ENCODE data around the gene MCTP1.
A peak's percentile ranks its signal among the peaks of the same experiment; 100 is the strongest.
"Not testable (repeated sequence)": the region's sequence is repeated elsewhere in the genome, so short reads cannot be mapped to it uniquely, and the experiment has no call there.

Gene MCTP1

DNA sequence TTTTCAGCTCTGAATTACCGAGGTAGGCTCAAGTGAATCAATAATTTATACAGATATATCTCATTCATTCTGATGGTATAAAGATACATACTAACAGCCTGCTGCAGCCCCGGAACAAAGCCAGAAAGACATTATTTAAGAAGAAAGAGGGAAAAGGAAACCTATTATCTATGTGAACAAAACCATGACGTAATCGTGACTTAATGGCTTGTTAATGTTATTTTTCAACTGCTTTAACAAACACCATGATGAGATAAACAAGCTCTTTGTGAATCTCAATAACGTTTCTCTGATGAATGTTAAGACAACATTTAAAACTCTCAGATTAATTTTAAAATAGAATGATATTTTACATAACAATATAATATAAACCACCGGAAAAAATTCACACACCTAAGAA, 429.4 kb downstream of the MCTP1 start:
- no peak for DNase-seq

DNA sequence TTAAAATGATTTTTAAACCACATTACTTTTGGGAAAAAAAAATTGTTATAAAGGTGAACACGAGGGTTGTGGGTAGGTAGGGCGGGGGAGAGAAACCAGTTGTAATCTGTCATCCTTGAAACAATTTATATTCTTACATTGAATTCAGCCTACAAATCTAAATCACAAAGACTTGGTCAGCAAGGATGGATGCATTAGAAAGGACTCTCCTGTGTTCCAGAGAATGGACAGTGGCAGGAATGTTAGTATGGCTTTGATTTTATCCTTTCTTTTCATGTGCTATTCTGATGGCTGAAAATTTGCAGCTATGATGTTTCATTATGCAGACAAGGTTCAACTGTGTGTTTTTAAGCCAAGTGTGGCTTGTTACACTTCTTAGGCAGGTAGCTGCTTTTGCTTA, 431.8 kb downstream of the MCTP1 start:
- DNase-seq: no peak

- DNase-seq: no peak
Observed at GRCh38 chr5:94850960-94851359, 433.9 kb downstream of the MCTP1 start.

DNA sequence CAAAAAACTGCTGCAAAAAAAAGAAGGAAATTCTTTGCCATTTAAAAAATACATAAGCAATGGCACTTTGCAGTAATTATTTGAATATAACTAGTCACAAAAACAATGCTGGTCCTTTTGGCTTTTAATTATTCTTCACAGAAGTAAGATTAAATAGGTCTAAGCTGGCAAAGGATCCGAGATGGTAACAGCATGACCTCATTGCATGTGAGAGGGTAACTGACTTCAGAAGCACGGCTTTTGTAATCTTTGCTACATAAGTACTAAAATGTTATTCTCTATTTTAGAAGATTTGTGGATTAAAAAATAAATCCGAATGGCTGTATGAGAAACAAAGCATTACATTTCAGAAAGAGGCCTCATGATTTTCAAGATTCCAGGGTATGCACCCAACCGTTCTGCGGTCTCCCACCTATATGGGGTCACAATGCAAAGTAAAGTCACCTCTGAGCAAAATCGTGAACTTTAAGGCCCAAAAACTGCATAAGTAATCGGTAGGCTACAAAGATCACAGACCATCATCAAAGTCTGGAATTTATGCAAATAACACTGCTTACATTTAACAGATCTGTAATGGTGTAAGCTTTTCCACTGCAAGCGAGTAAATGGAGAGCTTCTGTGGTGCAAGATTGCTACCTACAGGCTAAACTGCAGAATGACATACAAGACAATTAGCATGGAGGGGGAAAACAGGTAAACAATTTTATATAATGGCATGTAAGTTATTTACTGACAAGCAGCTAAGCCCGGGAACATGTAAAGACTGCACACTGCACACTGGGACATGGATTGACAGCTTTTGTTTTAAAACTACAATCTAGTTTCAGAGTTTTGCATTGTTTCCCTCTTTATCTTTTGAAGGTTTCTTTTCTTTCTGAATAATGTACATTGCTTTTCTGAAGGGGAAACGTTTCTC, 434.8 kb downstream of the MCTP1 start:
- DNase-seq: peak; percentile 52

- no peak for DNase-seq
Observed at GRCh38 chr5:94849324-94849723, 435.6 kb downstream of the MCTP1 start.

- no peak for DNase-seq
Observed at GRCh38 chr5:94847726-94848125, 437.2 kb downstream of the MCTP1 start.

GRCh38 chr5:94847019-94847418, 437.9 kb downstream of the MCTP1 start:
- DNase-seq: no peak

DNA sequence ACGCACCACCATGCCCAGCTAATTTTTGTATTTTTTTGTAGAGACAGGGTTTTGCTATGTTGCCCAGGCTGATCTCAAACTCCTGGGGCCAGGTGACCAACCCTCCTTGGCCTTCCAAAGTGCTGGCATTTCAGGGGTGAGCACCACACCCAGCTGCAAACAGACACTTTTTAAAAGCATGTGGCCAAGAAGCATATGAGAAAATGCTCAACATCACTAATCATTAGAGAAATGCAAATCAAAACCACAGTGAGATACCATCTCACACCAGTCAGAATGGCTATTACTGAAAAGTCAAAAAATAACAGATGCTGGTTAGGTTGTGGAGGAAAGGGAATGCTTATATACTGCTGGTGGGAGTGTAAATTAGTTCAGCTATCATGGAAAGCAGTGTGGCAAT, 439.2 kb downstream of the MCTP1 start:
- not testable (repeated sequence) for DNase-seq

DNA sequence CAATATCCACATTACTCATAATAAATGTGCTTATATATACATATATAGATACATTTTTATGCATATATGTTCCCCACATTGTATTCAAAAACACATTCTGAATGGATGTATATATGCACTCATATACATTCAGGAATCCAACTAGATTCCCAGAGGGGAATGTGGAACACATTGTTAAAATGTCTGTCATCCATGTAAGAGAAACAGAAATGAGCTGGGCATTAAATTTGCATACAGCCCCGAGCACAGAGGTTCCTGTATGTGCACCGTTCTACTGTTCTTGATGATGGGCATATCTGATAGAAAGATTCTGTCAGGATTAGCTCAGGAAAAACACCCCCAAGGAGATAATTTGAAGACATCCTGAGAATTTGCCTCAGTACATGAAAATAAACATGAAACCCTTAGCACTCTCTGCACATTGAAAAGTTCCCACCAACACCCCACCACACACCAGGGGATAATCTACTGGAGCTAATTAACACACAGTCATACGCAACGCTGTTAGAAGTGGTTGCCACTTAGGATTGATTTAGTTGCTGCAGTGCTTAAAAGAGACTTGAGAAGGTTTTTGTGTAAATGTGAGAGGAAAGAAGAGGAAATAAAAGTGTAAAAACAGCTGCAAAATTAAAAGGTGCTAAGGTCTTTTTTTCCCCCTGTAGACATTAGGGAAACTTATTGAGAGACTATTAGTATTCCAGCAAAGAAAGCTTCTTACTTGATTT, 443.1 kb downstream of the MCTP1 start:
- DNase-seq: no peak

DNA sequence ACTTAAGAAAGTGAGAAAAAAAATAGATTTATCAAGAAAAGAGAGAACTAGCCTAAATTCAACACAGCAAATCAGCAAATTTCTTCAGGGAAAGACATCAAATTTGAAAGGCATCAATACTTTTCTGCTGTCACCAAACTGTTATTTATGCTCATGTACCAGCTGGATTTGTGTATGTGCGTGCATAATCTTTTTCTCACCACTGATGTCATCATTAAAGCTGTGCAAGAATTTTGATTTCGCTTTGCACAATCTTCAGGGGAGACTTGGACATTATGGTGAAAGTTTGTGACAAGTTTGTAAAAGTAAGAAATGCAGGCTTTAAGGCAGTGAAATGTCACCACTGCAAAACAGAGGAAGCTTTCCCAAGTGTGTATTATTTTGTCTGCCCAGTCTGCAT, 451.0 kb downstream of the MCTP1 start:
- DNase-seq: no peak

DNA sequence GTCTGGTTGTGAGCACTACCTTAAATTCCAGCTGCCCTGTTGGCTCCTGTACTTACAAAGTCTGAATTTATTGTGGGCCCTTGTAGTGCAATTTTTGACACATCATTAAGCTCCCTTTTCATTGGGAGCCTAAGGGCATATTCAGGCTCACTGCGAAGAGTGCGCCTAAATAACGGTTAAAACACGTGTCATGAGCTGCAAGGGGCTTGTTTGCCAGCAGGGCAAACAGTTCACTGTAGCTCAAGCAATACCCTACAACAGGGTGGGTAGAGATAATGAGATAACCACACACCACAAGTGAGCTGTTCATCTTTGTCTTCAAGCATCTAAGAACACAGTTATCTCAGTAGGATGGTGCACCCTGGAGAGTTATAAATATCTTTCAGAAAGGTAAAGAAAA, 452.2 kb downstream of the MCTP1 start:
- DNase-seq: no peak

- DNase-seq: no peak
Observed at GRCh38 chr5:94830520-94830919, 454.4 kb downstream of the MCTP1 start.

GRCh38 chr5:94828222-94828621, 456.7 kb downstream of the MCTP1 start:
- DNase-seq: not testable (repeated sequence)

DNA sequence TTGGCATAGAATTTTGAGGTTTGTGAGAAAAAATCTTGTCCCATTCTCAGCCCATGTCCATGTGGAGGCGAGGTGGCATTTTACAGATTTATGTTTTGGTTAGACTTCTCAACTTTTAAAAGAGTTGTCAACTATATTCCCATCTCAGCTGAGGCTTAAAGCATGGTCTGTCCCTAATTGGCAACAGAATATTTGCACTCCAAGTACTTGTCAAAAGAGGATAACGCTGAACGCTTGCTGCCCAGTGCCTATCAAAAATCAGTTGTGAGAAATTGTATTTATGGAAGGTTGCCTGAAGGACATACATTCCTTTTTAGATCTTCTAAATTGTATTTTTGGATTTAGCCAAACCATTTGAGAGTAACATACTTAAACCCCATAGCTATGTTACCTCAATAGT, 464.4 kb downstream of the MCTP1 start:
- no peak for DNase-seq

GRCh38 chr5:94818904-94819303, 466.0 kb downstream of the MCTP1 start:
- no peak for DNase-seq

DNA sequence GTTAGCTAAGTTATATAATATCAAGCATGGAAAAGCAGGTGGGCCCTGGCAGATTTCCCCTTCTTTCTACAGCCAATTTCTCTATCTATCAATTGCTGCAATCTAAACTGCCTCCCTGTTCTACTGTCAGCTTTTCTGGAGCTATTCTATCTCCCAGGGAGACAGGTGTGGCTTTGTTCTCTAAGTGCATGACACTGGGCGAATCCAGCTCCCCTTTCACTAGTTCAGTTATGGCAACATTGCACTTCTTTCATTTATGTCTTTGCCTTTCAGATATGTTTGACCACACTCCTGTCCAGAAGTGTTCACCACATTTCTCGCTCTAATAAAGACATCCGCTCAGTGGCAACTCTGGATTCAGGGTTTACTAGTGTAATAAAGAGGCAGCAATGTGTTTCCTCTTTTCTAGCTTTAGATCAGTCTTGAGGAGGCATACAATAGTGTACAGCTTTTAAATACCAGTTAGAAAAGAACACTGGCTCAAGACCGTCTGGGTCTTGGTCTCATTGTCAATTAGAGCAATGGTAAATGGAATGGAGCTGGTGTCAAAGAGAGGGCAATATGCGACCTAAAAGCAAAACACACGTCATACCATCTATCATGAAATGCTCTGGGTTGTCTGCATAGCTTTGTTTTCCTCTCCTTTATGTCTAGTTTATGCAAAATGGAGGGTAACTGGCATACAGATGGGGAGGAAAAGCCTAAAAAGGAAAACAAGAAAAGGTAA, 469.4 kb downstream of the MCTP1 start:
- no peak for DNase-seq

GRCh38 chr5:94812232-94812631, 472.7 kb downstream of the MCTP1 start:
- DNase-seq: no peak

DNA sequence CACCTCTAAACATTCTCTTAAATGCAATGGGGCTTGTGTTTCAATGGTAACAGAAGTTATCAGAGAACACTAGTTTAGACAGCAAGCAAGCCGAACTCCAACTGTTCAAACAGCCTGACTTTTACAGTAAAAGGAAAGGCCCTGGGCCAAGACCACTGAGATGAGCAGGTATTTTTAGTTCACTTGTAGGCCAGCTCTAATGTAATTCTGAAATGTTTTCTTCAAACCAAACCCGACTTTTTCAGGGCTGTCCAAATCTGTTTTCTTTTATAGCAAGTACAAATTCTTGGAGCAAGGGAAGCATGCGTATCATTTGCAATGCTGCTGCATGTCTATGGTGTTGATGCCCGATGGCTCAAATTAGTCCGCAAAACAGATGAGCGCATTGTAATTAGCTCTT, 473.6 kb downstream of the MCTP1 start:
- no peak for DNase-seq

GRCh38 chr5:94810877-94811276, 474.0 kb downstream of the MCTP1 start:
- DNase-seq: no peak

DNA sequence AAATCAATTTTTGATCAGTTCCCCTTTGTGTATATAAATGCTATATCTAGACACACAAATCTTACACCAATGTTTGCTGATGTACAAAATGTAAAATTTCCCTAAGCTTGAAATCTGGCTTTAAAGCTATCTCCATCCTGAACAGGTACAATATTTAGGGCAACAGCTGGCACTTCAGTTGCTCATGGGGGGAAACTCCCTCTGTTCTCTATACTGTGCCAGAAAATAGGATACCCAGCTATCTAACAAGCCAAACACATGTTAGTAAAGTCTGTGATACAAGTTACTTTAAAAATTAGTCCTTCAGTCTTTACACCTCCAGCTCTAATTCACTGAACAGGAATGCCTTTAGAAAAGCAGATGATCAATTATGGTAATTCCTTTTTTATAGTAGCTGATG, 474.6 kb downstream of the MCTP1 start:
- DNase-seq: no peak

- DNase-seq: no peak
Observed at GRCh38 chr5:94808497-94808896, 476.4 kb downstream of the MCTP1 start.

DNA sequence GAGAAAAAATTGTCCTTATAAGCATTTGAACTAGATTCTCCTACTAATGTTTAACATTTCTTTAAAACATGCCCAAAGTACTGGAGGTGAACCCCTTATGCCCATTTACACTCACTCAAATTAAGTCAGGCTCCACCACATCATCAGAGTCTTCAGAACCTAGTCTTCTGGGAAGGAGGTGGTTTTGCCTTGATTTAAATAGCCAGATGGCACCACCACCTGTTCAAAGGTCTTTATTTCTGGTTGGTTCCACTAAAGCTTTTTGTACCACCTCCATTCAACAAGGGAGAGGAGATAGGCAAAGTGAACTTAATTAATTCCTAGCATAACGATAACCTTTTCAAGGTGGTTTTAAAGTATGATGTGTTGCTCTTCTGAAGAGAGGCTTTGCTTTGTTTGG, 476.9 kb downstream of the MCTP1 start:
- no peak for DNase-seq

GRCh38 chr5:94802450-94802849, 482.4 kb downstream of the MCTP1 start:
- peak; percentile 11 for DNase-seq

GRCh38 chr5:94796586-94796985, 488.3 kb downstream of the MCTP1 start:
- DNase-seq: no peak
